ENCODE results near the gene CARF.

CARF gene

GRCh38 chr2:202877699-202878098 lies 34.4 kb upstream of the CARF start:
- ATAC-seq: no peak
- TF ChIP-seq PATZ1 (CRISPR knock-in tag; IDR thresholded peaks at IDR 0.05; ENCODE audit: borderline replicate concordance) (no peak), TCF4 (CRISPR knock-in tag; IDR thresholded peaks at IDR 0.05; ENCODE audit: borderline replicate concordance) (no peak), CREB5 (CRISPR knock-in tag; IDR thresholded peaks at IDR 0.05; ENCODE audit: low read depth) (no peak), PPARA (CRISPR knock-in tag; IDR thresholded peaks at IDR 0.05; ENCODE audit: borderline replicate concordance) (no peak), ESRRG (CRISPR knock-in tag; IDR thresholded peaks at IDR 0.05) (no peak)

- TF ChIP-seq SNAI2 (CRISPR knock-in tag; IDR thresholded peaks at IDR 0.05) (no peak), TSHZ2 (CRISPR knock-in tag; IDR thresholded peaks at IDR 0.05) (no peak), TCF4 (CRISPR knock-in tag; IDR thresholded peaks at IDR 0.05; ENCODE audit: borderline replicate concordance) (no peak), ESRRG (CRISPR knock-in tag; IDR thresholded peaks at IDR 0.05) (no peak), ZFP30 (CRISPR knock-in tag; IDR thresholded peaks at IDR 0.05) (no peak), TOX (CRISPR knock-in tag; IDR thresholded peaks at IDR 0.05; ENCODE audit: borderline replicate concordance) (no peak), ARNTL (CRISPR knock-in tag; IDR thresholded peaks at IDR 0.05; ENCODE audit: borderline replicate concordance, low read depth) (no peak), ZFP3 (CRISPR knock-in tag; IDR thresholded peaks at IDR 0.05) (no peak)
- ATAC-seq: no peak
These were observed 30.5 kb upstream of the CARF start for GRCh38 chr2:202881570-202881969.

GRCh38 chr2:202883987-202884675 lies 27.9 kb upstream of the CARF start:
- TF ChIP-seq ZFP3 (CRISPR knock-in tag; IDR thresholded peaks at IDR 0.05) (no peak), ZFP30 (CRISPR knock-in tag; IDR thresholded peaks at IDR 0.05) (no peak), POU6F1 (CRISPR knock-in tag; IDR thresholded peaks at IDR 0.05; ENCODE audit: borderline replicate concordance, low read depth) (no peak), GLIS3 (CRISPR knock-in tag; IDR thresholded peaks at IDR 0.05) (no peak), TOX (CRISPR knock-in tag; IDR thresholded peaks at IDR 0.05; ENCODE audit: borderline replicate concordance) (no peak), CSRNP3 (CRISPR knock-in tag; IDR thresholded peaks at IDR 0.05) (no peak), ISL1 (CRISPR knock-in tag; IDR thresholded peaks at IDR 0.05) (no peak), PATZ1 (CRISPR knock-in tag; IDR thresholded peaks at IDR 0.05; ENCODE audit: borderline replicate concordance) (no peak), ARNTL (CRISPR knock-in tag; IDR thresholded peaks at IDR 0.05; ENCODE audit: borderline replicate concordance, low read depth) (no peak), RARB (CRISPR knock-in tag; IDR thresholded peaks at IDR 0.05) (no peak), BACH2 (CRISPR knock-in tag; IDR thresholded peaks at IDR 0.05; ENCODE audit: borderline replicate concordance) (no peak), TSHZ2 (CRISPR knock-in tag; IDR thresholded peaks at IDR 0.05) (no peak)
- ATAC-seq: no peak; the same call in 2 of the 3 replicates
